ENCODE measurements around the gene MICU1. TPM values are rescaled to one million over a fixed set of nuclear protein-coding genes. Genes with fewer than 3 reads are reported as not detected.
"Not testable (repeated sequence)": the region's sequence is repeated elsewhere in the genome, so short reads cannot be mapped to it uniquely, and the experiment has no call there.

The MICU1 gene
- total and polyA plus RNA-seq, 8 donors, result 25.9 to 212 (median 42.4) TPM

DNA sequence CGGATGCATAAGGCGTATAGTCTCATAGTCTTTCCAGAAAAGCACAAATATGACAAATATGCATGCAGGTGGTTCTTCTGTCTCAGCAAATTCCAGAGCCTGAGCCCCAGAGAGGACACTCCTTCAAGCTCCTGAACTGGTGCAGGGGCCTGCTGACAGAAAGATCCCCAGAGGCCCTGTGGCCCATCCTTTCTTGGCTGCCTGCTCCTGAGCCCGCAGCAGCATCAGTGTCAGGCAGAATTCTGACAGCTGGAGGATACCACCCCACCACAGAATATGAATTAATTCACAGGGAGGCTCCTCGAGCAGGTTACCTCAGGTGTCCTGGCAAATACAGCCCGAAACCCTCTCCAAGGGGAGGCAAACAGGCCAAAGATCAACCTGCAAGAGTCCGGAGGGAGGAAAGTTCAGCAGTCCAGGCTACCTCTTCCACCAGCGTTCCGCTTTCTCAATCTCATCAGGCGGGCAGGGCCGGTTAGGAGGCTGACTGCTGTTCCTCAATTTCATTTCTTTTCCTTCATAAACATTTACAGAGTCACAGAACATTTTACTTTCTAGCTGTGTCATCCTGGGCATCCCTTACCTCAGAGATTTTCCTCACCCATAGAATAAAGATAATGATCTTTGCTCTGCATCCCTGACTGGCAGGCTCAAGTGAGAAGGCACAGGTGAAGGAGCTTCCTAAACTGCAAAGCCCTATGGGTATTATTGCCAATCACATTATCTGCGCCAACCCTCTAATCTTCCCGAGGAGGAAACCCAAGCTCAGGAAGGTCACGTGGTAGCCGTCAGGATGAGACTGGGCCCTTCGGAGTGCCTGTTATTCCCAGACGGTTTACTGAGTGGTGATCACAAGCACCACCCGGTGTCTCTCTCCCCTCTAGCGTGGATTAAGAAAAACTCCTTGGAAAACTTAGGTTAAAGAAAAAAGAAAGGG is 272.6 kb downstream of the MICU1 start:
- DNase-seq, result peak in 1 of 2 donors; percentile 40
- H3K4me1 ChIP-seq, result peaks cover 12 to 54% (median 36%) of the 10 kb centered on the region in 4 donors

DNA sequence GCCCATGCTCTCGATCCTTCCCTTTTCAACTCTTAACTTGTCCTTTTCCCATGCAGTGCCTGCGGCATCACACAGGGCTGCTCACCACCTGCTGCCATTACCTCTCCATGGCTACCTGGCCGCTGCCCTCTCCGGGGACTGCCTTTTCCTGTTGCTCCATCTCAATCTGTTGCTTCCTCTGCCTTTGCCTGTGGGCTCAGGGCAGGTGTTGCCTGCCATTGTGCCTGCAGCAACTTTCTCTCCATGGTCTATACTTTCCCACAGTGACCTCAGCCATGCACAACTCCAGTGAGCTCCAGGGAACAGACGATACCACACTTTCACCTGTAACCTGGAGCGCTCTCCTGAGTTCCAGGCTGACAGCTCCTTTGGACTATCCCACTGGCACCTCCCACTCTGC is 274.4 kb downstream of the MICU1 start:
- H3K4me3 ChIP-seq, result no peak overlapping the region
- TF ChIP-seq, protein P1, sequence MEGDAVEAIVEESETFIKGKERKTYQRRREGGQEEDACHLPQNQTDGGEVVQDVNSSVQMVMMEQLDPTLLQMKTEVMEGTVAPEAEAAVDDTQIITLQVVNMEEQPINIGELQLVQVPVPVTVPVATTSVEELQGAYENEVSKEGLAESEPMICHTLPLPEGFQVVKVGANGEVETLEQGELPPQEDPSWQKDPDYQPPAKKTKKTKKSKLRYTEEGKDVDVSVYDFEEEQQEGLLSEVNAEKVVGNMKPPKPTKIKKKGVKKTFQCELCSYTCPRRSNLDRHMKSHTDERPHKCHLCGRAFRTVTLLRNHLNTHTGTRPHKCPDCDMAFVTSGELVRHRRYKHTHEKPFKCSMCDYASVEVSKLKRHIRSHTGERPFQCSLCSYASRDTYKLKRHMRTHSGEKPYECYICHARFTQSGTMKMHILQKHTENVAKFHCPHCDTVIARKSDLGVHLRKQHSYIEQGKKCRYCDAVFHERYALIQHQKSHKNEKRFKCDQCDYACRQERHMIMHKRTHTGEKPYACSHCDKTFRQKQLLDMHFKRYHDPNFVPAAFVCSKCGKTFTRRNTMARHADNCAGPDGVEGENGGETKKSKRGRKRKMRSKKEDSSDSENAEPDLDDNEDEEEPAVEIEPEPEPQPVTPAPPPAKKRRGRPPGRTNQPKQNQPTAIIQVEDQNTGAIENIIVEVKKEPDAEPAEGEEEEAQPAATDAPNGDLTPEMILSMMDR (IDR thresholded peaks at IDR 0.05), result no peak
- TF ChIP-seq POLR2A (IDR thresholded peaks at IDR 0.05) (no peak), POLR2AphosphoS5 (IDR thresholded peaks at IDR 0.05) (no peak), EP300 (IDR thresholded peaks at IDR 0.05) (no peak)
- no peak for DNase-seq
- peaks cover 8 to 62% (median 45%) of the 10 kb centered on the region in 4 donors for H3K36me3 ChIP-seq
- H3K27me3 ChIP-seq, result no peaks in the 10 kb centered on the region
- no peaks in the 10 kb centered on the region for H3K9me3 ChIP-seq
- H3K27ac ChIP-seq, result no peak overlapping the region
- intact Hi-C loops (cut with DNase I; ENCODE audit: low total_unique reads), result no loop called here
- peaks cover 12 to 54% (median 36%) of the 10 kb centered on the region in 4 donors for H3K4me1 ChIP-seq
- 90 to 97% (median 92%) methylated on average over 6 of the region's 6 CpGs for WGBS, 5 donors

More for the DNA sequence above, 272.6 kb downstream of the MICU1 start:
- Histone ChIP-seq H3K27ac (peak overlapping the region; percentile 95 to 97 (median 96)), H3K27me3 (no peaks in the 10 kb centered on the region), H3K9me3 (no peaks in the 10 kb centered on the region), H3K36me3 (peaks cover 8 to 48% (median 33%) of the 10 kb centered on the region in 4 donors), H3K4me3 (peak overlapping the region; percentile 83 to 99 (median 92))
- 36 to 46% (median 40%) methylated on average over 18 of the region's 18 CpGs for WGBS, 5 donors
- TF ChIP-seq EP300 (IDR thresholded peaks at IDR 0.05) (no peak), POLR2A (IDR thresholded peaks at IDR 0.05) (no peak), POLR2AphosphoS5 (IDR thresholded peaks at IDR 0.05) (no peak)
- intact Hi-C loops (cut with DNase I; ENCODE audit: low total_unique reads), result no loop called here

DNA sequence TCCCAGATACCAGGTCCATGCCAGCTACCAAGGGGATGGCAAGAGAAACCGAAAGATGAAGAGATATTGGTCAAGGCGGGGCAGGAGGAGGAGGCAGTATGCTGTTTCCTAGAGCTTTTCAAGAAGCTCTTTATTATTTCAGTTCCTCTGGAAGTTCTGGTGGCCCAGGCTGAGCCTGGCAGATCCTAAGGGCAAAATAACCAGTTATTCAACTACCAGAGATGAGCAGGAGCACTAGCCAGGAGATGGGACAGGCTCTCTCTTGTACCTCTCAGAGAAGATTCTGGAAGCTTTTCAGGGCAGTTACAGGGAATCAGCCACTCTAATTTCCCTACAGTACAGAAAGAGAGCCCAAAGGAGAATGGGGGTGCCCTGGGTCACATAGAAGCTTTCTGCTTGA is 276.4 kb downstream of the MICU1 start:
- TF ChIP-seq POLR2A (IDR thresholded peaks at IDR 0.05) (no peak), POLR2AphosphoS5 (IDR thresholded peaks at IDR 0.05) (no peak), EP300 (IDR thresholded peaks at IDR 0.05) (no peak)
- TF ChIP-seq, protein P1 (IDR thresholded peaks at IDR 0.05), result no peak
- intact Hi-C loops (cut with DNase I; ENCODE audit: low total_unique reads), result no loop called here
- WGBS, 5 donors, result 82 to 94% (median 87%) methylated on average over 2 of the region's 2 CpGs

DNA sequence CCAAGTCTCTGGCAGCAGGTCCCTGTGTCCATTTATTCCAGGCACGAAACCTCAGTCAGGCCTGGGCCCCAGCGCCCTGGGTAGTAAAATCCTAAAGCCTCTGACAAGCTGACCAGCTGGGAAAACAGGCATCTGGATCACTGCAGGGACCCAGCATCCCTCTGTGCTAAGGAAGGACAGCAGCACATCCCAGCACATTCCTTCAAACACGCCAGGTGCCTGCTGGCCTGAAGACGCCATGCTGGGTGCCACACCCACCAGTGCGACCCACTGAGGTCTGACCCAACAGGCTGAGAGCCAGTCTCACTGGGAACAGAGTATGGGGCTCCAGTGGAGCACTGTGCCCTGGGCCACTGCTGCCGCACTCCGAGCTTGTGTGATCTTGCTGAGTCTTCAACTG is 277.6 kb downstream of the MICU1 start:
- H3K4me1 ChIP-seq, result peaks cover 9 to 39% (median 25%) of the 10 kb centered on the region in 4 donors
- TF ChIP-seq EP300 (IDR thresholded peaks at IDR 0.05), result no peak
- TF ChIP-seq POLR2AphosphoS5 (IDR thresholded peaks at IDR 0.05), result no peak
- TF ChIP-seq POLR2A (IDR thresholded peaks at IDR 0.05), result no peak
- TF ChIP-seq, protein P1 (IDR thresholded peaks at IDR 0.05), result no peak
- no peak for DNase-seq
- no peaks in the 10 kb centered on the region for H3K9me3 ChIP-seq
- intact Hi-C loops (cut with DNase I; ENCODE audit: low total_unique reads), result no loop called here
- no peak overlapping the region for H3K27ac ChIP-seq
- peaks cover 21 to 82% (median 65%) of the 10 kb centered on the region in 4 donors for H3K36me3 ChIP-seq
- H3K27me3 ChIP-seq, result no peaks in the 10 kb centered on the region
- WGBS, 5 donors, result 83 to 94% (median 89%) methylated on average over 5 to 7 of the region's 7 CpGs
- H3K4me3 ChIP-seq, result no peak overlapping the region

More for the DNA sequence above, 276.4 kb downstream of the MICU1 start:
- H3K36me3 ChIP-seq, result peaks cover 13 to 70% (median 53%) of the 10 kb centered on the region in 4 donors
- no peak for DNase-seq
- no peaks in the 10 kb centered on the region for H3K27me3 ChIP-seq
- H3K4me3 ChIP-seq, result no peak overlapping the region
- H3K4me1 ChIP-seq, result peaks cover 12 to 45% (median 31%) of the 10 kb centered on the region in 4 donors
- no peak overlapping the region for H3K27ac ChIP-seq
- no peaks in the 10 kb centered on the region for H3K9me3 ChIP-seq

DNA sequence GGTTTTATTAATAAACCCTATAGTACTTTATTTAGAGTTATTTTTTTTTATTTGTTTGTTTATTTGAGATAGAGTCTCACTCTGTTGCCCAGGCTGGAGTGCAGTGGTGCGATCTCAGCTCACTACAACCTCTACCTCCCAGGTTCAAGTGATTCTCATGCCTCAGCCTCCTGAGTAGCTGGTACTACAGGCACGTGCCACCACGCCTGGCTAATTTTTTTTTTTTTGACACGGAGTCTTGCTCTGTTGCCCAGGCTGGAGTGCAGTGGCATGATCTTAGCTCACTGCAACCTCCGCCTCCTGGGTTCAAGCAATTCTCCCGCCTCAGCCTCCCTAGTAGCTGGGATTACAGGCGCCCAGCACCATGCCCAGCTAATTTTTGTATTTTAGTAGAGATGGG is 279.8 kb downstream of the MICU1 start:
- intact Hi-C loops (cut with DNase I; ENCODE audit: low total_unique reads); DNase-seq; H3K27me3 ChIP-seq; H3K9me3 ChIP-seq; H3K27ac ChIP-seq; H3K4me3 ChIP-seq: not testable (repeated sequence)
- WGBS, 5 donors, result 94 to 96% (median 96%) methylated on average over 7 of the region's 7 CpGs
- Histone ChIP-seq H3K36me3 (peaks cover 38 to 83% (median 81%) of the 10 kb centered on the region in 4 donors), H3K4me1 (peaks cover 0 to 21% (median 9%) of the 10 kb centered on the region in 4 donors)
